HG03432 (cell line): ENCODE results near the gene DPH2.

Experiments
- ATAC-seq: cut with Tn5 transposase; IDR thresholded peaks from one replicate; pipeline ENCODE4 v1.9.1; 2021; ENCODE audit warnings: mild to moderate bottlenecking, moderate library complexity; ENCODE audit not compliant: unreplicated experiment

DPH2 gene

GRCh38 chr1:43997295-43997999 lies 27.6 kb downstream of the DPH2 start:
- ATAC-seq, result no peak

GRCh38 chr1:43998000-43998378 lies 28.2 kb downstream of the DPH2 start:
- ATAC-seq, result no peak

- ATAC-seq, result no peak
Measured at GRCh38 chr1:43999455-43999854, 29.6 kb downstream of the DPH2 start.

- no peak for ATAC-seq
Measured at GRCh38 chr1:44000122-44000665, 30.4 kb downstream of the DPH2 start.

- ATAC-seq, result no peak
Measured at GRCh38 chr1:44002165-44002564, 32.4 kb downstream of the DPH2 start.

GRCh38 chr1:44002606-44003157 lies 32.9 kb downstream of the DPH2 start:
- ATAC-seq, result no peak

GRCh38 chr1:44008259-44008658 lies 38.4 kb downstream of the DPH2 start:
- no peak for ATAC-seq

GRCh38 chr1:44010935-44011471 lies 41.2 kb downstream of the DPH2 start:
- ATAC-seq, result no peak

- no peak for ATAC-seq
Measured at GRCh38 chr1:44012404-44012803, 42.6 kb downstream of the DPH2 start.

GRCh38 chr1:44012941-44013609 lies 43.3 kb downstream of the DPH2 start:
- ATAC-seq, result no peak

GRCh38 chr1:44013949-44014348 lies 44.1 kb downstream of the DPH2 start:
- ATAC-seq, result no peak

GRCh38 chr1:44014365-44015104 lies 44.7 kb downstream of the DPH2 start:
- no peak for ATAC-seq

- ATAC-seq, result no peak
Measured at GRCh38 chr1:44015206-44015605, 45.4 kb downstream of the DPH2 start.

- no peak for ATAC-seq
Measured at GRCh38 chr1:44016041-44016889, 46.5 kb downstream of the DPH2 start.

GRCh38 chr1:44016890-44017400 lies 47.1 kb downstream of the DPH2 start:
- ATAC-seq, result no peak

- ATAC-seq, result no peak
Measured at GRCh38 chr1:44019466-44019948, 49.7 kb downstream of the DPH2 start.

- no peak for ATAC-seq
Measured at GRCh38 chr1:44020464-44020863, 50.7 kb downstream of the DPH2 start.

GRCh38 chr1:44021156-44021555 lies 51.3 kb downstream of the DPH2 start:
- ATAC-seq, result no peak

- no peak for ATAC-seq
Measured at GRCh38 chr1:44021581-44022321, 51.9 kb downstream of the DPH2 start.
